IPS DF 19.7 (cell line): ENCODE measurements around the gene USP46.

Experiments
- DNase-seq: peaks from one replicate; pipeline ENCODE4 v3.0.0-alpha.2; 2013; ENCODE audit warnings: low read depth, low spot score

The USP46 gene

DNA sequence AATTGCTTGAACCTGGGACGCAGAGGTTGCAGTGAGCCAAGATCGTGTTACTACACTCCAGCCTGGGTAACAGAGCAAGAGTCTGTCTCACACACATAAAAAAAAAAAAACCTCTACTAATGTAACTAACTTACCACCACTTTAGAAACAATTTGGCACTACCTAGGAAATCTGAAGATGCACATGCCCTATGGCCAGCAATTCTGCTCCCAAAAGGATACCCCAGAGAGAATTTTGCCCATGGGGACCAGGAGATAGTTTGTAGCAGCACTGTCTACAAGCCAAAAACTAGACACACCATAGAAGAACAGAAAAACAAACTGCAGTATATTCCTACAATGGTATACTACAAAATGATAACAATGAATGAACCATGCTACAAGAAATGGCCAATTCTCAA is 37.5 kb downstream of the USP46 start:
- DNase-seq = no peak

DNA sequence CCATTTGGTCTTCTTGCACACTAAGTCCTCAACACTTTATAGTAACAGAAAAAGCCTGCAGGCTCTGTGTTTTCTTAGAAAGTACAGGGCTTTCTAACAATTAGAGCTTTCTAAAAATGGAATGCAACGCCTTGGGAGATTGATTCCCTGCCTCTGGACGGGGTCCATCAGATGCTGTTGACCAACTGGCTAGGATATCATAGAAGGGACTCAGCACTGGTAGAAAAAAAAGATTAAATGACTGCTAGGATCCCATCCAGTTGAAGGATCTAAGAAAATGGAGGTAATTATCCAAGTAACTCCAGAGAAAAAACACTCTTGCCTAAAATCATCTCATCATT is 39.5 kb downstream of the USP46 start:
- DNase-seq = no peak

GRCh38 chr4:52618795-52619590 is 40.1 kb downstream of the USP46 start:
- no peak for DNase-seq

DNA sequence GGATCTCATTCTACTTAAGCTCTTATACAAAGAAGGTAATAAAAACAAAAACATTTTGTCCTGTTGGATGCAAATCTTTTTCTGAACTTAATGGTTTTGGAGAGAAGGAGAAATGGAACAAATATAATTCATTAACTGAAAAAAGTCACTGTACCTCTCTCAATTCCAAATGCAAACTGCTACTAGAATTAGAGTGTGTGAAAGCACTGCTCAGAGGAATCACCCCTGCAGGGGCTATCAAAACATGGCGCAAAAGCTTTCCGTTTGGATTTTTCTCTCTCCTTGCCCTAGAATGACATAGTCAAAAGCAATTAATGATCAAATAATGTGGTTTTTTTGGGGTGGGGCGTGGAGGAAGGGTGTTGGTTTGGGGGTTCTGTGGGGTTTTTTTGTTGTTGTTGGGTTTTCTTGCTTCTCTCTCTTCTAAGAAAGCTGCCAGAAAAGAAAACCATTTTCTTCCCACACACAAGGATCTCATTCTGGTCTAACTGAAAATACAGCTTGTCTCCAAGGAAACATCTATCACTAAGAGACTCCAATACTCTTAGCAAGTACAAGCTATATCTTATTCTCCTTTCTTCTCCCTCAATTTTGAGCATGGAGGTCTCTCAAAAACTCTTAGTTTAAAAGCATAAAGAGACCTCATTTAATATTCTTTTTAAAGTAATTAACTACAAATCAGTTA is 41.6 kb downstream of the USP46 start:
- DNase-seq = no peak

DNA sequence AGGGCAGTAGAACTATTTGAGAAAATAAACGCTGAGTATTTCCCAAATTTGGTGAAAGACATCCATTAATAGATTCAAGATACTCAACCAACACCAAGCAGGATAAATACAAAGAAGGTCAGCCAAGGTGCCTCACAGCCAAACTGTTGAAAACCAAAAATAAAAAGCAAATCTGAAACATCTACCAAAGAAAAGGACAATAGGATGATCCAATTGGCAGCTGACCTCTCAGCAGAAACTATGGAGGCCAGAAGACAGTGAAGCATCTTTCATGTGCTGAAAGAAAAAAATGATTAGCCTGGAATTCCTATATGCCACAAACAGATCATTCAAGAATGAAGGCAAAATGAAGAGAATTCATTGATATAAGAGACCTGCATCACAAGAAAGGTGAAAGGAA is 44.9 kb downstream of the USP46 start:
- no peak for DNase-seq

- DNase-seq = no peak
These were observed 46.8 kb downstream of the USP46 start for GRCh38 chr4:52612341-52612740.

- no peak for DNase-seq
These were observed 48.0 kb downstream of the USP46 start for GRCh38 chr4:52611030-52611555.

- no peak for DNase-seq
These were observed 52.4 kb downstream of the USP46 start for GRCh38 chr4:52606726-52607125.

GRCh38 chr4:52606040-52606439 is 53.1 kb downstream of the USP46 start:
- DNase-seq = no peak

DNA sequence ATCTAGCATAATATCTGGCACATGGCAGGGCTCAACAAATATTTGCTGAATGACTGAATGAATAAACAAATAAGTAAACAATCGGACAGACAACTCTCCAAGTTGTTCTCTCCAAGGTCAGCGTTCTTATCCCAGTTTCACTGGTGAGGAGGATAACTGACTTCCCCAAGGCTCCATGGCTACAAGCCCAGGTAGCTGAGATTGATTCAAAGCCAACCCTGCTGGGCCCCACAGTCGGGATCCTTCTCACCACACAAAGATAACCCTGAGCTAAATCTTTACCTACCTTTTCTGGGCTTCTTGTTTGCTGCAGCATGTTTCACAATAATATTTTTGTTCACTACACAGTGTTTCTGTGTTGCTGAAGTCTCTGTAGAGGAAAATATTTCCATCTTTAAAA is 54.9 kb downstream of the USP46 start:
- DNase-seq = no peak

DNA sequence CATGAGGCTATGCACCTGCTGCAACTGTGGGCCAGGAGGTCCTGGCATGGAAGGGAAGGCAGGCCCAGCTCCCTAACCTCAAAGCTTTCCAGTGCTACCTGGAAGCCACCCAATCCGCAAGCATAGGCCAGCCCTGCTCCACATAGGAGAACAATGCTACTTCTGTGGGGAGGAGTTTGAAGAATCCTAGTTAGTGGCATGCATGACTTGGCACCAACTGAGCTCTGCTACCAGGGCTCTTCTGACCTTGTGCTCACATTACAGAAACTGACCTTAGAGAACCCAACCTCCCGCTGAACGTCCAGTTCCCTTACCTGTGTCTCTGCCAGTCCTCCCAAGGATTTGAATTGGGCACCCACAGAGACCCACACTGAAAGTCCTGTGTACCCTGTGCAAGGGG is 58.8 kb downstream of the USP46 start:
- no peak for DNase-seq

DNA sequence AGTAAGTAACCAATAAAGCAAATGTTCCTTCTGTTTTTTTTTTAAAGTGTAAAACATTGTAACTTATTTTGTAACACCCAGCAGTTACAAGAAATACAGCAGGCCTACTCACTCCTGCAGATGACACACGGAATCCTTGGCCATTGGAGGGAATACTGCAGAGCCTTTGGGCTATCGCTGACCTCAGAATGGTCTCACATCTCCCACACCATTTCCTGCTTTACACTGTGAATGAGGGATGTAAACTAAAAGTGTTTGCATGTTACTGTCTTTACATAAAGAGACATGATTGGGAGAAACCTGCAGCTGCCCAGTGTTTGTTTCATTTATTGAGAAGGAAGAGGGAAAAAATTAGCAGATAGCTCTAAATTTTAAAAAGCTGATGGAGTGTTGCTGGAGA is 64.1 kb downstream of the USP46 start:
- DNase-seq = no peak

GRCh38 chr4:52592287-52592686 is 66.8 kb downstream of the USP46 start:
- no peak for DNase-seq

GRCh38 chr4:52588771-52589591 is 70.1 kb downstream of the USP46 start:
- DNase-seq = no peak

- peak; percentile 28 for DNase-seq
These were observed 71.0 kb downstream of the USP46 start for GRCh38 chr4:52588097-52588496.

- DNase-seq = no peak
These were observed 73.0 kb downstream of the USP46 start for GRCh38 chr4:52586069-52586468.

DNA sequence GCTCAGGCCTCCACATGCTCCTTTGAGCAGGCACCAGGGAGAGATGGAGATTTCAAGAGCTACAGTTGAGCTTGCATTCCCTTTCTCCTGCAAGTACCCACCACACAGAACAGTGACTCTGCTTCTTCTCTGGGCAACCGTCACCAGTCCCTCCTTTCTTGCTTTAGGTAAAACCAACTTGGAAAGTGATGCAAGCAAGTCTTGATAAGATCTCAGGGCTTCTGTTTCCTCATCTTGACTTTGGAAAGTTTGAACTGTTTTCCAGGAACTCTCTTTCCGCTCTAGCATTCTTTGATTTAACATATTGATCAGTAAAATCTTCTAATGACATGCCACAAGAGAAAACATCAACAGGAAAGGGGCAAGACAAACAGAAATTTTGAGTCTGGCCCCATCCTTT is 73.7 kb downstream of the USP46 start:
- no peak for DNase-seq

GRCh38 chr4:52579602-52580272 is 79.4 kb downstream of the USP46 start:
- no peak for DNase-seq

- no peak for DNase-seq
These were observed 80.2 kb downstream of the USP46 start for GRCh38 chr4:52578951-52579350.

GRCh38 chr4:52577624-52577962 is 81.5 kb downstream of the USP46 start:
- DNase-seq = no peak

- DNase-seq = no peak
These were observed 82.0 kb downstream of the USP46 start for GRCh38 chr4:52576961-52577623.
